Sigmoid colon (tissue), 4 donors: ENCODE results near the gene RPL18.

ENCODE experiments used
- POLR2AphosphoS5 ChIP-seq, 4 donors: sonication (generic); formaldehyde crosslinking; IDR thresholded peaks; one replicate each; pipeline ENCODE4 v1.6.1; 2017; ENCODE audit warnings: antibody characterized with exemption in 4 of 4
- TF ChIP-seq, protein P1 (sequence below), 4 experiments: fragments of 450-650 bp in 3 of 4; fragments of 200-600 bp in 1 of 4; IDR thresholded peaks; one replicate each; pipeline ENCODE4 v1.5.1; 2016 to 2019; ENCODE audit warnings: antibody characterized with exemption in 4 of 4, mild to moderate bottlenecking in 3 of 4, moderate library complexity in 2 of 4

DNA sequence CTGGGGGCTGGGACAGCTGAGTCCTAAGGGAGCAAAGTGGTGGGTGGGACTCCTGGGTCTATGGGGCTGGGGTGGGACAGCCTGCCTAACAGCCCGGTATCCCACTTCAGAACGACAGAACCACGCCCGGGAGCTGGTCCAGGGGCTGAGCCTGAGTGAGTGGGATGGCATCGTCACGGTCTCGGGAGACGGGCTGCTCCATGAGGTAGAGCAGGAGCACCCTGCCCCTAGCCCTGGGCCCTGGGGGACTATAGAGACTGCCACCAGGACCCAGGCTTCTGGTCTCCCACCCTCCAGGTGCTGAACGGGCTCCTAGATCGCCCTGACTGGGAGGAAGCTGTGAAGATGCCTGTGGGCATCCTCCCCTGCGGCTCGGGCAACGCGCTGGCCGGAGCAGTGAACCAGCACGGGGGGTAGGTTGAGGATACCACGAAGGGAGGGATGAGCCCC is 8.9 kb upstream of the RPL18 start:
- TF ChIP-seq, protein P1, sequence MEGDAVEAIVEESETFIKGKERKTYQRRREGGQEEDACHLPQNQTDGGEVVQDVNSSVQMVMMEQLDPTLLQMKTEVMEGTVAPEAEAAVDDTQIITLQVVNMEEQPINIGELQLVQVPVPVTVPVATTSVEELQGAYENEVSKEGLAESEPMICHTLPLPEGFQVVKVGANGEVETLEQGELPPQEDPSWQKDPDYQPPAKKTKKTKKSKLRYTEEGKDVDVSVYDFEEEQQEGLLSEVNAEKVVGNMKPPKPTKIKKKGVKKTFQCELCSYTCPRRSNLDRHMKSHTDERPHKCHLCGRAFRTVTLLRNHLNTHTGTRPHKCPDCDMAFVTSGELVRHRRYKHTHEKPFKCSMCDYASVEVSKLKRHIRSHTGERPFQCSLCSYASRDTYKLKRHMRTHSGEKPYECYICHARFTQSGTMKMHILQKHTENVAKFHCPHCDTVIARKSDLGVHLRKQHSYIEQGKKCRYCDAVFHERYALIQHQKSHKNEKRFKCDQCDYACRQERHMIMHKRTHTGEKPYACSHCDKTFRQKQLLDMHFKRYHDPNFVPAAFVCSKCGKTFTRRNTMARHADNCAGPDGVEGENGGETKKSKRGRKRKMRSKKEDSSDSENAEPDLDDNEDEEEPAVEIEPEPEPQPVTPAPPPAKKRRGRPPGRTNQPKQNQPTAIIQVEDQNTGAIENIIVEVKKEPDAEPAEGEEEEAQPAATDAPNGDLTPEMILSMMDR (IDR thresholded peaks at IDR 0.05): no peak
- TF ChIP-seq POLR2AphosphoS5 (IDR thresholded peaks at IDR 0.05): no peak
